Measurements from ENCODE around the gene LRRC18. TPM values are rescaled to one million over a fixed set of nuclear protein-coding genes. Genes with fewer than 3 reads are reported as not detected.

The LRRC18 gene
- polyA plus RNA-seq, 1 experiment, result not detected

DNA sequence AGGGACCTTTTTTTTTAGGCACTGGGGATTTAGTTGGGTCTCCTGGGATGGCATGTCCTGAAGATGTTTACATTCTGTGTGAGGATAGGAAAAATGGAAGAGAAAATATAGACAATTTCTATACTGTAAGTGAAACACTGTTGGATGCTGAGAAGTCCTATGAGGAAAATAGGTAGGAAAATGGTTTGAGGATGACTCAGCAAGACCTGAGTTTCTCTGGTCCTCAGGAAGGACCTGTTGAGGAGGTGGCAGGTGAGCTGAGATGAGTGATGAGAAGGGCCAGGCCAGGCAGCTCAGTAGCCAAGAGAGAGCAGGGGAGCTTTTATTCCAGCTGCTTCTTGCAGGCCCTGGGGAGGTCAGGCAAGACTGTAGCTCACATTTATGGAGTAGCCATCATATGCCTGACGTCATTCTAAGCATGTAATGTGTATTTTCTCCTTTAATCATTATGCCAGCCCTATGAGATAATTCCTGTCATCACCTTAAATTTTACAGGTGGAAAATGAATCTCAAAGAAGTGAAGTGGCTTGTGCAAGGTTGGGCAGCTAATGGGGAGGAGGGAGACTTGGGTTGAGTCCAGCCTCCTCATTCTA lies 19.1 kb upstream of the LRRC18 start:
- POLR2A ChIA-PET, result no interaction called here
- DNase-seq (ENCODE audit: low read depth, low spot score), result no peak
- peaks cover 2% of the 10 kb centered on the region for H3K27me3 ChIP-seq (ENCODE audit: control insufficient read depth, insufficient read depth, low read length)
- H3K9me3 ChIP-seq (ENCODE audit: control insufficient read depth, insufficient read depth, low read length), result no peaks in the 10 kb centered on the region
- H3K27ac ChIP-seq (ENCODE audit: low read depth, low read length), result no peak overlapping the region
- H3K4me3 ChIP-seq (ENCODE audit: low read depth, low read length), result no peak overlapping the region
- CTCF ChIA-PET, result no interaction called here
- TF ChIP-seq, protein P1, sequence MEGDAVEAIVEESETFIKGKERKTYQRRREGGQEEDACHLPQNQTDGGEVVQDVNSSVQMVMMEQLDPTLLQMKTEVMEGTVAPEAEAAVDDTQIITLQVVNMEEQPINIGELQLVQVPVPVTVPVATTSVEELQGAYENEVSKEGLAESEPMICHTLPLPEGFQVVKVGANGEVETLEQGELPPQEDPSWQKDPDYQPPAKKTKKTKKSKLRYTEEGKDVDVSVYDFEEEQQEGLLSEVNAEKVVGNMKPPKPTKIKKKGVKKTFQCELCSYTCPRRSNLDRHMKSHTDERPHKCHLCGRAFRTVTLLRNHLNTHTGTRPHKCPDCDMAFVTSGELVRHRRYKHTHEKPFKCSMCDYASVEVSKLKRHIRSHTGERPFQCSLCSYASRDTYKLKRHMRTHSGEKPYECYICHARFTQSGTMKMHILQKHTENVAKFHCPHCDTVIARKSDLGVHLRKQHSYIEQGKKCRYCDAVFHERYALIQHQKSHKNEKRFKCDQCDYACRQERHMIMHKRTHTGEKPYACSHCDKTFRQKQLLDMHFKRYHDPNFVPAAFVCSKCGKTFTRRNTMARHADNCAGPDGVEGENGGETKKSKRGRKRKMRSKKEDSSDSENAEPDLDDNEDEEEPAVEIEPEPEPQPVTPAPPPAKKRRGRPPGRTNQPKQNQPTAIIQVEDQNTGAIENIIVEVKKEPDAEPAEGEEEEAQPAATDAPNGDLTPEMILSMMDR (IDR thresholded peaks at IDR 0.05; ENCODE audit: low read depth, low read length), result no peak

DNA sequence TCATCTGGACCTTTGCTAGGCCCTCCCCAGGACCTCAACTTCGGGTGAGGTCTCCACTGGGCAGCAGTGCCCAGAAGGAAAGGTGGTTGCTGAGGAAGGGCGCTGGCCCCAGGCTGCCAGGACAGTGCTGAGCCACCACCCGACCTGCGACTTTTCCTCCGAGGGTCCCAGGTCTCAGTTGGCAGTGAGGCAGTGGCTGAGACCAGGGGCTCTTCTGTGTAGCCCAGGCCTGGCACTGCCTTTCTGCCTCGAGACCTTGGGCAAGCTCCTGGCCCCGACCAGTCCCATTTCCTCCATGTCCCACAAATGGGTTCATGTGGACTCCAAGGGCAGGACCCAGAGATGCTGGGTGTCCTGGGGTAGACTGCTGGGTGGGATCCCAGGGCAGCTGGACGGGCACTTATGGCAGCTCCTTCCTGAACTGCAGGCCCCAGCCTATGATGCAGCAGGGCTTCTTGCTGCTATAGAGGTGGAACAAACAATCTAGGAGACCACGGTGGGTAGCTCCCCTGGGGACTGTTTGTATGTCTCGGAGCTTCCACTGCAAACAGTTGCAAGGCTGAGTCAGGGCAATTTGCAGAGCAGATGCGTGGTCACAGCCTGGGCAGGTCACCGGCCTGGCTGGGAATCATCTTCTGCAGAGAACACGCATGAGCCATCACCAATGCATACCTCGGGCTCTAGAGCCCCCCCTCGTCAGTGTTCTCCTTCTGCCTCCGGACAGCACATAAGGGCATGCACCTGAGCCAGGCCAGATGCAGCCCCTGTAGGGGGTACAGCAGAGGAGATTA lies 17.9 kb upstream of the LRRC18 start:
- no peak for DNase-seq (ENCODE audit: low read depth, low spot score)
- TF ChIP-seq, protein P1 (IDR thresholded peaks at IDR 0.05; ENCODE audit: low read depth, low read length), result no peak
- no peak overlapping the region for H3K27ac ChIP-seq (ENCODE audit: low read depth, low read length)
- H3K4me3 ChIP-seq (ENCODE audit: low read depth, low read length), result no peak overlapping the region
- ChIA-PET CTCF (no interaction called here), POLR2A (no interaction called here)
- peaks cover 7% of the 10 kb centered on the region for H3K27me3 ChIP-seq (ENCODE audit: control insufficient read depth, insufficient read depth, low read length)
- no peaks in the 10 kb centered on the region for H3K9me3 ChIP-seq (ENCODE audit: control insufficient read depth, insufficient read depth, low read length)

DNA sequence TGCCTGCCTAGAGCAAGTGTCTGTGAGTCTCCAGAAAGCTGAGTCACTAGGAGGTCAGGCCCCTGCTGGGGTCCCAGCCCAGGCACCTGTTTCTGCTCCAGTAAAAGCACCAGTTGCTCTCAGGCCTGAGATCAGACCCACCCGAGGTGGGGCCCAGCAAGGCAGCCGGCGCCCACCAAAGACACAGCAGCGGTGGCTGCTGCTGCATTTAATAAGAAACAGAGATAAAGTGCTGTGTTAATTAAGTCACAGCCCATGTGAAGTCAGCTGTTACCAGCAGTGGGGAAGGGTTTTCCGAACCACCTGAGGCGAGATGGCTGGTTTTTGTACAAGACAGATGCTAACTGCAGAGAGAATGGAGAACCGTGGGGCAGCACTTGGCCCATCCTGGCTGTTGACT lies 12.1 kb upstream of the LRRC18 start:
- CTCF ChIA-PET, result no interaction called here

DNA sequence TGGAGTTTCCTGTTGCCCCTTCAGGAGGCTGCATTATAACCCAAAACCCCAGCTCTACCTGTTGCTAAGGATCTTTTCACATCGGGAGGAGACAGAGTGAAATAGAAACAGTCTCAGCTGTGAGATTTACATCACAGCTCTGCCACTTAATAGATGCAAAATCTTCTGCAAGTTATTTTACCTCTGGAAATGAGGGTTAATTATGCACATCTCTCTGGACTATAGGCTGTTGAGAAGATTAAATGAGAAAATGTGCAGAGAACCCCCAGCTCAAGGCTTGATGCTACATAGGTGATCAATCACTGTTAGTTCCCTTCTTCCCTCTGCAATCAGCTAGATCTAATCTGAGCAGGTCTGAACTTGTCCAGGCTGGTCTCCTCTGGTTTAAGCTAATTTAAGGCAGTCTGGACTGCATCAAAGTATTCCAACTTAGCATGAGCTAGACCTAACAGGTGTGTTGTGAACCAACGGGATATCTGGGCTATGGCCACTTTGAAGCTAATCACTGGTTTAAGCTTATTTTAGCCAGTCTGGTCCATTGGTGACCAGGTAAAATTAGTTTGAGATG lies 8.9 kb upstream of the LRRC18 start:
- Histone ChIP-seq H3K27me3 (ENCODE audit: control insufficient read depth, insufficient read depth, low read length) (peaks cover 6% of the 10 kb centered on the region), H3K9me3 (ENCODE audit: control insufficient read depth, insufficient read depth, low read length) (no peaks in the 10 kb centered on the region), H3K4me3 (ENCODE audit: low read depth, low read length) (no peak overlapping the region), H3K27ac (ENCODE audit: low read depth, low read length) (no peak overlapping the region)
- DNase-seq (ENCODE audit: low read depth, low spot score), result no peak
- ChIA-PET POLR2A (no interaction called here), CTCF (no interaction called here)
- TF ChIP-seq, protein P1 (IDR thresholded peaks at IDR 0.05; ENCODE audit: low read depth, low read length), result no peak

More for the DNA sequence above, 12.1 kb upstream of the LRRC18 start:
- Histone ChIP-seq H3K9me3 (ENCODE audit: control insufficient read depth, insufficient read depth, low read length) (no peaks in the 10 kb centered on the region), H3K27me3 (ENCODE audit: control insufficient read depth, insufficient read depth, low read length) (peaks cover 6% of the 10 kb centered on the region), H3K4me3 (ENCODE audit: low read depth, low read length) (no peak overlapping the region), H3K27ac (ENCODE audit: low read depth, low read length) (no peak overlapping the region)
- DNase-seq (ENCODE audit: low read depth, low spot score), result no peak
- TF ChIP-seq, protein P1 (IDR thresholded peaks at IDR 0.05; ENCODE audit: low read depth, low read length), result no peak
- POLR2A ChIA-PET, result no interaction called here
